Keratinocyte (primary cell): Measurements from ENCODE around the gene GPR158. TPM values are rescaled to one million over a fixed set of nuclear protein-coding genes. Genes with fewer than 3 reads are reported as not detected.

Experiments used
- DNase-seq: peaks from one replicate; pipeline ENCODE4 v3.0.0-alpha.2; 2011; ENCODE audit warnings: low read depth, missing footprints, low spot score
- FAIRE-seq: peaks from 2 replicates; lab custom pipeline; 2011; peaks lifted over from hg19 to GRCh38; lab: Jason Lieb, UNC
- H2AFZ ChIP-seq: 2 replicates; pipeline ENCODE4 v1.6.0; 2012; ENCODE audit warnings: low read length, control low read depth, inconsistent platforms; ENCODE audit not compliant: control insufficient read depth
- H3K27ac ChIP-seq: 2 replicates; pipeline ENCODE4 v1.5.1; 2011; ENCODE audit warnings: low read length; ENCODE audit not compliant: control insufficient read depth, insufficient read depth
- H3K27me3 ChIP-seq: 3 replicates; pipeline ENCODE4 v1.6.0; 2011; ENCODE audit warnings: low read length; ENCODE audit not compliant: control insufficient read depth, insufficient read depth; ENCODE audit errors: extremely low read depth
- H3K36me3 ChIP-seq, 2 experiments: 2 replicates in 1 of 2; 3 replicates in 1 of 2; pipeline ENCODE4 v1.5.1; 2011; ENCODE audit warnings: low read length in 2 of 2, mild to moderate bottlenecking in 1 of 2; ENCODE audit not compliant: control insufficient read depth in 2 of 2, insufficient read depth in 2 of 2; ENCODE audit errors: extremely low read depth in 1 of 2
- H3K4me1 ChIP-seq: 3 replicates; pipeline ENCODE4 v1.5.1; 2011; ENCODE audit warnings: low read length; ENCODE audit not compliant: control insufficient read depth, insufficient read depth; ENCODE audit errors: extremely low read depth
- H3K4me2 ChIP-seq: 3 replicates; pipeline ENCODE4 v1.6.0; 2011; ENCODE audit warnings: low read depth, low read length; ENCODE audit not compliant: control insufficient read depth, insufficient read depth; ENCODE audit errors: extremely low read depth
- H3K4me3 ChIP-seq, 3 experiments: fragments of 200-600 bp in 1 of 3; sonication (generic) in 1 of 3; 2 replicates in 2 of 3; 3 replicates in 1 of 3; pipeline ENCODE4 v1.5.1; 2011 to 2016; ENCODE audit warnings: low read length in 3 of 3, mild to moderate bottlenecking in 3 of 3, control low read depth in 2 of 3, inconsistent platforms in 1 of 3, low read depth in 1 of 3, mixed read lengths in 1 of 3, mixed run types in 1 of 3, moderate library complexity in 1 of 3; ENCODE audit not compliant: control insufficient read depth in 2 of 3, insufficient read depth in 2 of 3; ENCODE audit errors: extremely low read depth in 1 of 3
- H3K79me2 ChIP-seq: 2 replicates; pipeline ENCODE4 v1.6.0; 2012; ENCODE audit warnings: low read length; ENCODE audit not compliant: control insufficient read depth, insufficient read depth
- H3K9ac ChIP-seq: 3 replicates; pipeline ENCODE4 v1.6.0; 2011; ENCODE audit warnings: low read length; ENCODE audit not compliant: control insufficient read depth, insufficient read depth; ENCODE audit errors: extremely low read depth
- H3K9me1 ChIP-seq: 3 replicates; pipeline ENCODE4 v1.6.0; 2011; ENCODE audit warnings: low read length; ENCODE audit not compliant: control insufficient read depth, insufficient read depth; ENCODE audit errors: extremely low read depth
- H3K9me3 ChIP-seq: 2 replicates; pipeline ENCODE4 v1.5.1; 2012; ENCODE audit warnings: low read depth, low read length; ENCODE audit not compliant: control insufficient read depth
- H4K20me1 ChIP-seq: 3 replicates; pipeline ENCODE4 v1.6.0; 2011; ENCODE audit warnings: low read length; ENCODE audit not compliant: control insufficient read depth, insufficient read depth; ENCODE audit errors: extremely low read depth
- CTCF ChIP-seq, 3 experiments: IDR thresholded peaks in 1 of 3; conservative IDR thresholded peaks in 1 of 3; optimal IDR thresholded peaks in 1 of 3; 2 replicates in 2 of 3; 3 replicates in 1 of 3; pipeline versions ENCODE3 to v1.5.1; 2011; ENCODE audit warnings: low read length in 3 of 3, mild to moderate bottlenecking in 3 of 3, moderate library complexity in 2 of 3, control low read depth in 1 of 3, inconsistent platforms in 1 of 3; ENCODE audit not compliant: insufficient read depth in 2 of 3; ENCODE audit errors: extremely low read depth in 1 of 3
- EZH2 ChIP-seq: IDR thresholded peaks from one replicate; pipeline ENCODE4 v1.6.1; 2012; ENCODE audit warnings: inconsistent platforms, mild to moderate bottlenecking, low read length, moderate library complexity
- dilution Hi-C: fragments of 300-500 bp; cut with MboI; formaldehyde crosslinking; loops from one replicate; pipeline ENCODE4 v1.7.0; 2020; ENCODE audit warnings: low sequenced_read_pairs; ENCODE audit not compliant: extremely low pct_ligation_motif_present
- polyA plus RNA-seq, 5 experiments: library from polyadenylated mRNA; depleted of rRNA in 3 of 5; stranded (reverse) in 3 of 5; stranded (forward) in 1 of 5; unstranded in 1 of 5; fragments of >200 nt; gene quantifications; 1 replicate in 1 of 5; 2 replicates in 3 of 5; 3 replicates in 1 of 5; pipeline versions ENCODE4 v1.2.1 to v1.2.3, GENCODE V29; 2011 to 2012; ENCODE audit warnings: missing spikeins in 2 of 5, low read depth in 1 of 5, low replicate concordance in 1 of 5

GPR158 gene
- polyA plus RNA-seq, 1 donor (not counting 4 experiments of a cell fraction or from before 2014, with no cell fraction given), result not detected

GRCh38 chr10:25257646-25258045 lies 82.8 kb downstream of the GPR158 start:
- H3K4me1 ChIP-seq, result no peaks in the 10 kb centered on the region
- no peak overlapping the region for H3K27ac ChIP-seq
- H3K4me2 ChIP-seq, result no peak overlapping the region
- H3K4me3 ChIP-seq, result no peak overlapping the region
- H3K79me2 ChIP-seq, result no peaks in the 10 kb centered on the region
- H4K20me1 ChIP-seq, result no peaks in the 10 kb centered on the region
- no peaks in the 10 kb centered on the region for H3K27me3 ChIP-seq
- H3K9me1 ChIP-seq, result no peaks in the 10 kb centered on the region
- dilution Hi-C loops, result no loop called here
- DNase-seq (no peak), FAIRE-seq (no peak)
- no peak overlapping the region for H3K9ac ChIP-seq
- H3K36me3 ChIP-seq, result no peaks in the 10 kb centered on the region
- no peak overlapping the region for H2AFZ ChIP-seq
- H3K9me3 ChIP-seq, result no peaks in the 10 kb centered on the region
- no peak for TF ChIP-seq EZH2
- TF ChIP-seq CTCF (optimal IDR thresholded peaks at IDR 0.05 in 1 of 3, IDR thresholded peaks at IDR 0.05 in 1 of 3, conservative IDR thresholded peaks at IDR 0.05 in 1 of 3; ENCODE audit: extremely low read depth in 1 of 3, insufficient read depth in 2 of 3, low read length in 3 of 3), result no peak

- H4K20me1 ChIP-seq, result no peaks in the 10 kb centered on the region
- no peaks in the 10 kb centered on the region for H3K4me1 ChIP-seq
- TF ChIP-seq CTCF (optimal IDR thresholded peaks at IDR 0.05 in 1 of 3, IDR thresholded peaks at IDR 0.05 in 1 of 3, conservative IDR thresholded peaks at IDR 0.05 in 1 of 3; ENCODE audit: extremely low read depth in 1 of 3, insufficient read depth in 2 of 3, low read length in 3 of 3) (no peak), EZH2 (no peak)
- H2AFZ ChIP-seq, result no peak overlapping the region
- no peak overlapping the region for H3K9ac ChIP-seq
- H3K36me3 ChIP-seq, result no peaks in the 10 kb centered on the region
- H3K9me1 ChIP-seq, result no peaks in the 10 kb centered on the region
- DNase-seq, result no peak
- dilution Hi-C loops, result no loop called here
- no peak for FAIRE-seq
- H3K27me3 ChIP-seq, result no peaks in the 10 kb centered on the region
- no peaks in the 10 kb centered on the region for H3K9me3 ChIP-seq
- no peaks in the 10 kb centered on the region for H3K79me2 ChIP-seq
- H3K4me2 ChIP-seq, result no peak overlapping the region
- H3K27ac ChIP-seq, result no peak overlapping the region
- H3K4me3 ChIP-seq, result no peak overlapping the region
Measured at GRCh38 chr10:25261110-25261509, 86.3 kb downstream of the GPR158 start.
